Measurements from ENCODE around the gene SH3BP2. TPM values are rescaled to one million over a fixed set of nuclear protein-coding genes. Genes with fewer than 3 reads are reported as not detected.

Gene SH3BP2
- polyA plus RNA-seq, 10 donors: 18.5 to 39.2 (median 24.8) TPM

GRCh38 chr4:2802618-2803531 lies 10.0 kb downstream of the SH3BP2 start:
- DNase-seq: no peak

GRCh38 chr4:2803624-2804448 lies 11.0 kb downstream of the SH3BP2 start:
- no peak for DNase-seq

GRCh38 chr4:2804449-2804972 lies 11.6 kb downstream of the SH3BP2 start:
- DNase-seq: no peak

- DNase-seq: no peak
Measured at GRCh38 chr4:2804973-2805501, 12.2 kb downstream of the SH3BP2 start.

- DNase-seq: peak in 1 of 3 donors; percentile 66
Measured at GRCh38 chr4:2805712-2806389, 13.0 kb downstream of the SH3BP2 start.

- peak in 1 of 3 donors; percentile 80 for DNase-seq
Measured at GRCh38 chr4:2806390-2807355, 13.8 kb downstream of the SH3BP2 start.

- DNase-seq: no peak
Measured at GRCh38 chr4:2807571-2807970, 14.7 kb downstream of the SH3BP2 start.

GRCh38 chr4:2808001-2808400 lies 15.1 kb downstream of the SH3BP2 start:
- no peak for DNase-seq

- no peak for DNase-seq
Measured at GRCh38 chr4:2809610-2810180, 16.8 kb downstream of the SH3BP2 start.

GRCh38 chr4:2810388-2810787 lies 17.5 kb downstream of the SH3BP2 start:
- DNase-seq: no peak

GRCh38 chr4:2811830-2812611 lies 19.1 kb downstream of the SH3BP2 start:
- peak in 1 of 3 donors; percentile 78 for DNase-seq

- DNase-seq: peak in 1 of 3 donors; percentile 58
Measured at GRCh38 chr4:2812612-2813354, 19.9 kb downstream of the SH3BP2 start.

- no peak for DNase-seq
Measured at GRCh38 chr4:2813446-2814405, 20.8 kb downstream of the SH3BP2 start.

- no peak for DNase-seq
Measured at GRCh38 chr4:2814627-2815270, 21.9 kb downstream of the SH3BP2 start.

- no peak for DNase-seq
Measured at GRCh38 chr4:2816401-2816954, 23.6 kb downstream of the SH3BP2 start.

GRCh38 chr4:2817137-2817536 lies 24.3 kb downstream of the SH3BP2 start:
- DNase-seq: no peak

Measured in muscle of back (tissue), 11 donors.